ENCODE measurements around the gene SFN. TPM values are rescaled to one million over a fixed set of nuclear protein-coding genes. Genes with fewer than 3 reads are reported as not detected.

Gene SFN
- total RNA-seq, 4 donors from 2014 or later: 1,060 to 2,609 (median 1,818) TPM

GRCh38 chr1:26854906-26855305, 8.0 kb upstream of the SFN start:
- Histone ChIP-seq H3K9me3 (no peaks in the 10 kb centered on the region), H3K4me1 (peaks cover 28 to 96% (median 71%) of the 10 kb centered on the region in 3 donors), H3K4me3 (no peak overlapping the region), H3K27me3 (no peaks in the 10 kb centered on the region), H3K36me3 (peaks cover 35 to 61% (median 39%) of the 10 kb centered on the region in 3 donors), H3K27ac (peak overlapping the region; percentile 91 to 100 (median 98))
- intact Hi-C loops (cut with DNase I): no loop called here
- TF ChIP-seq CTCF (IDR thresholded peaks at IDR 0.05): no peak
- peak in 1 of 4 donors; percentile 13 for TF ChIP-seq POLR2A (IDR thresholded peaks at IDR 0.05)
- no peak for DNase-seq
- 23 to 40% methylated on average over 3 of the region's 5 CpGs for WGBS, 2 donors

- no peak for TF ChIP-seq CTCF (IDR thresholded peaks at IDR 0.05)
- no peak for TF ChIP-seq POLR2A (IDR thresholded peaks at IDR 0.05)
- 72 to 94% methylated on average over 3 to 4 of the region's 4 CpGs for WGBS, 2 donors
- Histone ChIP-seq H3K4me3 (no peak overlapping the region), H3K9me3 (no peaks in the 10 kb centered on the region), H3K36me3 (peaks cover 29 to 54% (median 32%) of the 10 kb centered on the region in 3 donors), H3K4me1 (peaks cover 28 to 96% (median 64%) of the 10 kb centered on the region in 3 donors), H3K27ac (peak overlapping the region; percentile 91 to 100 (median 98)), H3K27me3 (no peaks in the 10 kb centered on the region)
- DNase-seq: no peak
- intact Hi-C loops (cut with DNase I): no loop called here
These were observed 7.3 kb upstream of the SFN start for GRCh38 chr1:26855636-26856035.

- Histone ChIP-seq H3K27me3 (no peaks in the 10 kb centered on the region), H3K4me3 (no peak overlapping the region), H3K27ac (peak overlapping the region; percentile 91 to 100 (median 98)), H3K9me3 (no peaks in the 10 kb centered on the region), H3K36me3 (peaks cover 24 to 49% (median 26%) of the 10 kb centered on the region in 3 donors), H3K4me1 (peaks cover 28 to 96% (median 60%) of the 10 kb centered on the region in 3 donors)
- WGBS, 2 donors: 50 to 85% methylated on average over 1 to 7 of the region's 11 CpGs
- no peak for DNase-seq
- no peak for TF ChIP-seq POLR2A (IDR thresholded peaks at IDR 0.05)
- TF ChIP-seq CTCF (IDR thresholded peaks at IDR 0.05): no peak
- intact Hi-C loops (cut with DNase I): no loop called here
These were observed 6.8 kb upstream of the SFN start for GRCh38 chr1:26856181-26856580.

- H3K4me1 ChIP-seq: peaks cover 28 to 96% (median 60%) of the 10 kb centered on the region in 3 donors
- peak overlapping the region; percentile 91 to 100 (median 98) for H3K27ac ChIP-seq
- intact Hi-C loops (cut with DNase I): no loop called here
- TF ChIP-seq POLR2A (IDR thresholded peaks at IDR 0.05): peak in 1 of 4 donors; percentile 13
- TF ChIP-seq CTCF (IDR thresholded peaks at IDR 0.05): peak in 1 of 6 experiments; percentile 2
- no peaks in the 10 kb centered on the region for H3K9me3 ChIP-seq
- H3K36me3 ChIP-seq: peaks cover 18 to 42% (median 20%) of the 10 kb centered on the region in 3 donors
- 51 to 62% methylated on average over 11 to 15 of the region's 21 CpGs for WGBS, 2 donors
- peak overlapping the region in 1 of 4 donors; percentile 0 for H3K4me3 ChIP-seq
- DNase-seq: no peak
- no peaks in the 10 kb centered on the region for H3K27me3 ChIP-seq
These were observed 6.1 kb upstream of the SFN start for GRCh38 chr1:26856604-26857469.

- Histone ChIP-seq H3K4me1 (peaks cover 28 to 100% (median 60%) of the 10 kb centered on the region in 3 donors), H3K4me3 (no peak overlapping the region), H3K27ac (peak overlapping the region; percentile 91 to 100 (median 98)), H3K27me3 (no peaks in the 10 kb centered on the region), H3K36me3 (peaks cover 13 to 35% (median 13%) of the 10 kb centered on the region in 3 donors), H3K9me3 (no peaks in the 10 kb centered on the region)
- 56 to 59% methylated on average over 3 to 8 of the region's 8 CpGs for WGBS, 2 donors
- no peak for TF ChIP-seq POLR2A (IDR thresholded peaks at IDR 0.05)
- no peak for TF ChIP-seq CTCF (IDR thresholded peaks at IDR 0.05)
- intact Hi-C loops (cut with DNase I): no loop called here
- DNase-seq: no peak
These were observed 5.4 kb upstream of the SFN start for GRCh38 chr1:26857473-26858060.

All from esophagus squamous epithelium (tissue), 5 donors.